ENCODE data around the gene P2RX1.

The P2RX1 gene

DNA sequence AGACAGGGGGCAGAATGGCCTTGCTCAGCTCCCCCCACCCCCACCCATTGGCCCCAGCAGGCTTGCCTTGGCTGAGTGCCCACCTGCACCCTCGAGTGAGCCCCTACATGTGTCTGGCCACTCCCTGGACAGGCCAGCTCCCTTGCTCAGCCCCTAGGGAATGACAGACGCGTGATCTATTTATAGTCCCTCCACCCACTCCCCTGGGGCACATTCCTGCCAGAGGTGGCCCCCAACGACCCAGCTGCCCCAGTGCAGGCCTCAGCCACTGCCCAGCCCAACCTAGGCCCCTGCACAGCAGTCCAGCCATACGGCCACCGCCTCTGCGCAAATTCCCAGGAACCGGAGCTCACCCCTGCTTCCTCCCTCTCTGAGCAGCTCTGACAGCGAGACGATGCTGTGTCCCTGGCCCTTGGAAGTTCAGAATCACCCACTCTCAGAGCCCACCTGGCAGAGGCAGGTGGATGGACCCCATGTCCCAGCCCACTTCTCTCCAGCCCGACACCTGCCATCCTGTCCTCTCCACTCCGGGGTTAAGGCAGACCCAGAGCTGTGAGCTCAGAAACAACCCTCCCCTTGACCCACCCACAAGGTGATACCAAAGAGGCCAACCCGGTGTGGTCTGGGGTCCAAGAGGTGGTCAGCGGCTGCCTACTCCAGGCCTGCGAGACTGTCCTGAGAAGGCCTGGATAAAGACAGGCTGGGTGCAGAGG lies 11.5 kb upstream of the P2RX1 start:
- intact Hi-C loops (cut with DNase I): no loop called here
- DNase-seq: no peak

- DNase-seq: no peak
- intact Hi-C loops (cut with DNase I): no loop called here
Observed at GRCh38 chr17:3926860-3927627, 10.8 kb upstream of the P2RX1 start.

DNA sequence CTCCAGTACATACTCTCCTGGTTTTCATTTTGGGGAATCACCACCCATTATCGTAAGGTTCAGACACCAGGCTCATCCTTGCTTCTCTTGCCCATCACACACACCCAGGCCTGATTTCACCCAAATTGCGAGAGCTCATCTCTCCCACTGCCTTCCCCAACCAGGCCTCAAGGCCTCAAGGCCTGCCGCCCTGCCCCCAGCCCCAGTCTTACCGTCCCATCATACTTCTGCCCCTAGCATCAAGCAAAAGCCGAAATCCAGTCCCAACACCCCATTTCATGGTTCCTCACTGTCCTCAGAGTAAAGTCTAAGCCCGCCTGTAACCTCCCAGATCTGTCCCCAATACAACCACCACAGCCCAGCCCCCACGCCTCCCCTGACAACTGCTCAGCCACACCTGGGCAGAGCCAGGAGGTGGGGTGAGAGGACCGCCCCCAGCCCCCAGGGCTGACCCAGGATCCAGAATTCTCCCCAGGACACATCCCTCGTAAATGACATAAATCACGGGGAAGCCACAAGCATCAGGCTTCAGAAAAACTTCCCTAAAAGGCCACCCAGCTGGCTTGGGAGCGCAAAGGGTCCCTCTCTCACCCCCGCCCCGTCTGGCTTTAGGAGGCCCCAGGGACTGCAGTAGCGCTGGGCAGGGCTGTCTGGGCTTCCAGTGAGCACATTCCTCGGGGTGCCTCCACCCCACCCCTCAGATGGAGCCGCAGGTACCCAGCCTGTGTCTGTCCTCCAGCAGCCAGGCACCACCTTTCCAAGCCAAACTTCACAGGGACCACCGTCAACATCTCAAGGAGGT lies 9.6 kb upstream of the P2RX1 start:
- intact Hi-C loops (cut with DNase I): no loop called here
- DNase-seq: no peak

- intact Hi-C loops (cut with DNase I): no loop called here
- no peak for DNase-seq
Observed at GRCh38 chr17:3924512-3925350, 8.5 kb upstream of the P2RX1 start.

DNA sequence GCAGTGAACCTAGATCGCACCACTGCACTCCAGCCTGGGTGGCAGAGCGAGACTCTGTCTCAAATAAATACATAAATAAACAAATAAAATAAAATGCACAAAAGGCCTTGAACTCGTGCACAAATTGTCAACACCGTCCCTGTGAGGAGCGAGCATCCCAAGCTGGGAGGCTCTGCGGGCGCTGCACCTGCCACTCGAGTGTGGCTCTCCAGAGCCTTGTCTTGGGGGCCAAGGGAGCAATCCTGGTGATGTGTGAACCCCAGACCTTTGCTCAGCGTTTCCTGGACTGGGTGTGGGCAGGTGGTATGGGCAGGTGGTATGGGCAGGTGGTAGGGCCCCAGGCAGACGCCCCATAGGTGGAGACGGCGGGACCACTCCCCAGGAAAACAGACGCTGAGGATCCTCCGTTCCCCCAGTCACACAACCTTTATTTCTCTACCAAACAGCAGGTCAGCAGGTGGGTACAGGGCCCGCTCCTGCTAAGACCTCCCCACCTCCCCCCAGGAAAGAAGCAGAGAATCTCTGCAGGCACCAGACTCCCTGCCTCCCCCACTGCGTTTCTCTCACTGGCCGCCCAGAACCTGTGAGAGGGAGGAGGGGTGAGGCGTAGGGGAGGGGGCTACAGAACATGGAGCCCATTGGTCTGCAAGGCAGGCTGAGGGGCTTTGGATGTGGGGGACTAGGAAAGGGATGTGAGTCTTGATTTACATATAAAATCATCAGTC lies 7.4 kb upstream of the P2RX1 start:
- intact Hi-C loops (cut with DNase I): no loop called here
- DNase-seq: no peak

GRCh38 chr17:3922765-3923164 lies 6.5 kb upstream of the P2RX1 start:
- no peak for DNase-seq
- intact Hi-C loops (cut with DNase I): no loop called here

DNA sequence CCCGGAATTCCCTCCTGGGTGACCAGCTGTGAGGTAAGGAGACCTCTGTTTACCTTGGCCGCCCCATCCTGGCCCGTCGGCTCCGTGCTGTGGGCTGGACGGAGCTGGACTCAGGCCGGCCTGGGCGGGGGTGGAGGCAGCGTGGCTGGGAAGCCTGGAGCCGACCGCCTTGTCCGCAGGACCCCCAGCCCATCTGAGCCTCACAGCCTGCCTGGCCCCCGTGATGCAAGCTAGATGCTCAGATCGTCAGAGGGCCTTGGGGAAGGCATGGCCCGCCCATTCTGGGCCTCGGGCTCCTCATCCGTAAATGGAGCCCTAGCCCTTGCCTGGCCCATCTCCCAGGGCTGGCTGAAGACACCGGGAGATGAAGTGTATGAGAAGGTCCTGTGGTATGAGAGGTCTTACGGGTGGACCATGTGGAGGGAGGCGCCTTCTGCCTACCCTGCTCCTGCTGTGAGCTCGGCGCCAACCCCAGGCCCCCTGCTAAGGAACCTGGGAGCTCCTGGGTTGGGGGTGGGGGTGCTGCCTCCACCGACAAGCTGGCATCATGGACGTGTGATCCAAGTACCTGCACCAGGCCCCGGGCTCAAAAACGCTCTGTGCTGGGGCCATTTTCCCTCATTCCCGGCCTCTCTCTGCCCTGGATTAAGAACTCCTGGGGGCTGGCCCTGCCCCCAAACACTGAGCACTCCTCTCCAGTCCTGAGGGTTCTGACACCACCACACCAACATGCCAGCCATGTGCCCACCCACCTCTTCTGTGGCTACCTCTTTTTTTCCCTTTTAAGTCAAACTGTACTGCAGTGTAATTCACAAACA lies 5.4 kb upstream of the P2RX1 start:
- no peak for DNase-seq
- intact Hi-C loops (cut with DNase I): no loop called here

DNA sequence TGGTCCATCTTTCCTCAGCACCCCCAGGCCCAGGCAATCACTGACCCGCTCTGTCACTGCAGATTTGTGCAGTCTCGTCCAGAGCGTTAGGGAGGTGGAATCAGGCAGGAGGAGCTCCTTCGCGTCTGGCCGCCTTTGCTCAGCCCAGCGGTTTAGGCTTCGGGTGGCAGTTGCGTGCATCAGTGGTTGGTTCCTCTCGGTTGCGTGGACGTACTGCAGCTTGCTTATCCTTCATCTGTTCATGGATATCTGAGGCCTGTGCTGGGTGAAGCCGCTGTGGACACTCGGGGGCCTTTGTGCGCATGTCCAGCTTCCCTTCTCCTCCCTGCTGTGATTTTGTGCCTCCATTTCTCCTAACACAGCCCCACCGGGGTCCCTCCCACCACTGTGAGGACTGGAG lies 4.7 kb upstream of the P2RX1 start:
- intact Hi-C loops (cut with DNase I): no loop called here

GRCh38 chr17:3919123-3919624 lies 2.9 kb upstream of the P2RX1 start:
- intact Hi-C loops (cut with DNase I): loop anchor here (10.0 kb wide), 1 partner anchor 86 kb away; no protein-coding TSS in a partner anchor

More for the DNA sequence above, 4.7 kb upstream of the P2RX1 start:
- DNase-seq: no peak

GRCh38 chr17:3918372-3919122 lies 2.3 kb upstream of the P2RX1 start:
- intact Hi-C loops (cut with DNase I): loop anchor here (10.0 kb wide), 1 partner anchor 86 kb away; no protein-coding TSS in a partner anchor
- no peak for DNase-seq

More at GRCh38 chr17:3919123-3919624, 2.9 kb upstream of the P2RX1 start:
- DNase-seq: no peak

DNA sequence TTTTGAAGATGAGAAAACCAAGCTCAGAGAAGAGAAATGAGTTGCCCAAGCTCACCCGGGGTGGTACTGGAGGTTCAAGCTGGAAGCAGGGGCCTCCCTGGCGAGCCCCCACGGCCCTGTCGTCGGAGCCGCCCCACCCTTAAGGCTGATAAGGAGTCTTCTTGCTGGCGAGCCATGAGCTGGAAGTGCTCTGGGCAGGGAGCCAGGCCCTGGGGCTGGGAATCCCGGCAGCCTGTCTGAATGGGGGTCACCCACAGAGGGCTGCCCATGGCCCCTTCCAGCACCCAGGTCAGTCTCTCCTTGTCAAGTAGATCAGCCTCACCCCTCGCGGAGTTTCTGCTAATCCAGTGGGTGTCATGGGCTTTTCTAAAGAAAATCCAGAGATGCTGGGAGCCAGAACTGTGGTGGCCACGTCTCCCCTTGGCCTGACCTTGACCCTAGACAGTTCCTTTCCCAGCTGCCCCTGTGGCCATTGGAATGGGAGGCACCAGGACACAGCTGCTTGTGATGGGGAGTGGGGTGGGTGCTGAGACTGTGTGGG lies 1.2 kb upstream of the P2RX1 start:
- no peak for DNase-seq
- intact Hi-C loops (cut with DNase I): loop anchor here (10.0 kb wide), 1 partner anchor 87 kb away; no protein-coding TSS in a partner anchor

GRCh38 chr17:3916825-3917224 lies 560 bp upstream of the P2RX1 start:
- intact Hi-C loops (cut with DNase I): loop anchor here (10.0 kb wide), 1 partner anchor 88 kb away; no protein-coding TSS in a partner anchor
- no peak for DNase-seq

GRCh38 chr17:3915581-3915994 lies 677 bp downstream of the P2RX1 start:
- no peak for DNase-seq
- intact Hi-C loops (cut with DNase I): loop anchor here (10.0 kb wide), 1 partner anchor 89 kb away; no protein-coding TSS in a partner anchor

DNA sequence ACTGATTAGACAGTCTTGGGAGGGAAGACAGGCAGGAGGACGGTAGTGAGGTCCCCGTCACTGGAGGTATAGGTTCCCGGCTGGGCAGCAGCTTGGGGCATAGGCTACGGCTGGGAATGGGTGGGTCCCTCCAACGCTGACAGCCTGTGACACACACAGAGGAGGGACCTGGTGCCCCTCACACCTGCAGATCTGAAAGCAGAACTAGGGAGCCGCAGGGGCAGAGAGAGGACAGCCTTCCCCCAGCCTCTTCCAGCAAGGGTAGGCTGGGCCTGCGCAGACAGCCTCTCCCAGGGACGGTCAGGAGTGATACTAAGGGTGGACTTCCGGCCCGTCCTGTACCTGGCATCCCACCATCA lies 2.0 kb downstream of the P2RX1 start:
- no peak for DNase-seq
- intact Hi-C loops (cut with DNase I): loop anchor here (10.0 kb wide), 1 partner anchor 91 kb away; no protein-coding TSS in a partner anchor

DNA sequence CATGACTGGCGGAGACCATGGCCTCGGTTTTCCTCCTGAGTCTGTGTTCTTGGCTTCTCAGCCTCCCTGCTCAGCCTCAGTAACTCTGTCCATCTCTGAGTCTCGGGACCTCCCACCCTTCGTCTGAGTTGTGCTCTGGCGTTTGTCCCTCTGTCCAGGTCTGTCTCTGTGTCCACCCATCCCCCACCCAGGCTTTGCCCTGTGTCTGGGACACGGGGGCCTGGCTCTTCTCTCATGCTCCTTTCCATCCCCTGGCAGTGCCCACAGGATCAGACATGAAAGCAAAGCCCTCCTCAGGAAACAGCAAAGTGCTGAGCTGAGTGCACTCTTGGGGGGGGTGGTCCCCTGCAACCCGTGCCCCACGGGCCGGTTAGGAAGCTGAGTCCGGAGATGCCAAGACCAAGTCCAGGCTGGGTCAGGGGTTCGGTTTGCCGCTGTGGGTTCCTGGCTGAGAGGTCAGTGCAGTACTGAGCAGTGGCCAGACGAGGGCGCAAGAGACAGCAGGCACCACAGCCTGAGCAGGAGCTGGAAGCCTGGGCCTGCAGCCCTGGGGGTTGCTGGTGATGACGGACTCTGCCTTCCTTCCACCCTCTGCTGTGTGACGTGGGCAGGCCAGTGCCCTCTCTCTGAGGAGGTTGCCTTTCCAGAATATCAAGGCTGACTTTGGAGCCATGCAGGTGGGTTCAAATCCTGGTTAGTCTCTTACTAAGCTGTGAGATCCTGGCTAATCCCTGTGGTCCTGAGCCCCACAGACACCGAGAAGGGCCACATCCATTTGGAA lies 2.5 kb downstream of the P2RX1 start:
- intact Hi-C loops (cut with DNase I): loop anchor here (10.0 kb wide), 1 partner anchor 91 kb away; no protein-coding TSS in a partner anchor

More for the DNA sequence above, 2.5 kb downstream of the P2RX1 start:
- peak; percentile 60 to 91 (median 84) for DNase-seq
